Measurements from ENCODE around the gene EPHB2. TPM values are rescaled to one million over a fixed set of nuclear protein-coding genes. Genes with fewer than 3 reads are reported as not detected.

Gene EPHB2
- total RNA-seq, 6 experiments from 2014 or later, result 13.1 to 36.4 (median 30.9) TPM

- TF ChIP-seq CTCF (IDR thresholded peaks at IDR 0.05), result no peak
- H3K4me3 Mint-ChIP-seq, result no peak overlapping the region
- H3K36me3 Mint-ChIP-seq (ENCODE audit: low read depth), result no peaks in the 10 kb centered on the region
- H3K9me3 Mint-ChIP-seq, result no peaks in the 10 kb centered on the region
- peaks cover 19% of the 10 kb centered on the region for H3K4me1 Mint-ChIP-seq (ENCODE audit: low read depth)
- H3K27me3 Mint-ChIP-seq (ENCODE audit: insufficient read depth), result no peaks in the 10 kb centered on the region; the same call in 1 of the 2 replicates
- no peak overlapping the region for H3K27ac Mint-ChIP-seq
- DNase-seq, result no peak
These were observed 189.8 kb downstream of the EPHB2 start for GRCh38 chr1:22900451-22900850.

- H3K4me1 Mint-ChIP-seq (ENCODE audit: low read depth), result peaks cover 19% of the 10 kb centered on the region
- H3K27me3 Mint-ChIP-seq (ENCODE audit: insufficient read depth), result peaks cover 2% of the 10 kb centered on the region
- no peaks in the 10 kb centered on the region for H3K9me3 Mint-ChIP-seq
- peak; percentile 71 for DNase-seq
- peak overlapping the region; percentile 6; the same call in 1 of the 2 replicates for H3K27ac Mint-ChIP-seq
- no peak overlapping the region for H3K4me3 Mint-ChIP-seq
- TF ChIP-seq CTCF (IDR thresholded peaks at IDR 0.05), result no peak
- 0 out of 2 replicates have a peak, but pooled peaks cover 4% of the 10 kb centered on the region for H3K36me3 Mint-ChIP-seq (ENCODE audit: low read depth)
These were observed 192.5 kb downstream of the EPHB2 start for GRCh38 chr1:22903113-22903512.

GRCh38 chr1:22906968-22907367 is 196.3 kb downstream of the EPHB2 start:
- peaks cover 19% of the 10 kb centered on the region for H3K4me1 Mint-ChIP-seq (ENCODE audit: low read depth)

GRCh38 chr1:22907528-22907927 is 196.9 kb downstream of the EPHB2 start:
- no peak for DNase-seq
- Mint-ChIP-seq H3K36me3 (ENCODE audit: low read depth) (0 out of 2 replicates have a peak, but pooled peaks cover 4% of the 10 kb centered on the region), H3K4me1 (ENCODE audit: low read depth) (peaks cover 15% of the 10 kb centered on the region), H3K27me3 (ENCODE audit: insufficient read depth) (peaks cover 4% of the 10 kb centered on the region), H3K27ac (no peak overlapping the region), H3K4me3 (no peak overlapping the region), H3K9me3 (no peaks in the 10 kb centered on the region)
- no peak for TF ChIP-seq CTCF (IDR thresholded peaks at IDR 0.05)

More at GRCh38 chr1:22906968-22907367, 196.3 kb downstream of the EPHB2 start:
- Mint-ChIP-seq H3K4me3 (no peak overlapping the region), H3K27ac (no peak overlapping the region), H3K36me3 (ENCODE audit: low read depth) (0 out of 2 replicates have a peak, but pooled peaks cover 4% of the 10 kb centered on the region), H3K27me3 (ENCODE audit: insufficient read depth) (peaks cover 4% of the 10 kb centered on the region), H3K9me3 (no peaks in the 10 kb centered on the region)
- DNase-seq, result no peak
- TF ChIP-seq CTCF (IDR thresholded peaks at IDR 0.05), result no peak

- Mint-ChIP-seq H3K4me3 (no peak overlapping the region), H3K4me1 (ENCODE audit: low read depth) (0 out of 2 replicates have a peak, but pooled peaks cover 4% of the 10 kb centered on the region), H3K9me3 (no peaks in the 10 kb centered on the region), H3K27me3 (ENCODE audit: insufficient read depth) (peaks cover 4% of the 10 kb centered on the region), H3K27ac (no peak overlapping the region), H3K36me3 (ENCODE audit: low read depth) (0 out of 2 replicates have a peak, but pooled peaks cover 4% of the 10 kb centered on the region)
- no peak for DNase-seq
- no peak for TF ChIP-seq CTCF (IDR thresholded peaks at IDR 0.05)
These were observed 198.3 kb downstream of the EPHB2 start for GRCh38 chr1:22908880-22909426.
